Fibroblast of skin of left quadriceps (primary cell): Measurements from ENCODE around the gene ANAPC13.

ENCODE experiments used
- DNase-seq, 2 experiments: peaks; one replicate each; pipeline ENCODE4 v3.0.0-alpha.2; 2013; ENCODE audit warnings: low read depth in 2 of 2

The ANAPC13 gene

GRCh38 chr3:134449277-134449676, 36.5 kb downstream of the ANAPC13 start:
- DNase-seq = no peak

- DNase-seq = no peak
Measured at GRCh38 chr3:134448664-134449063, 37.1 kb downstream of the ANAPC13 start.

- DNase-seq = no peak
Measured at GRCh38 chr3:134447351-134447750, 38.4 kb downstream of the ANAPC13 start.

- DNase-seq = no peak
Measured at GRCh38 chr3:134446800-134447199, 39.0 kb downstream of the ANAPC13 start.

- DNase-seq = no peak
Measured at GRCh38 chr3:134445636-134446035, 40.1 kb downstream of the ANAPC13 start.

- DNase-seq = no peak
Measured at GRCh38 chr3:134445095-134445494, 40.7 kb downstream of the ANAPC13 start.

GRCh38 chr3:134441821-134442220, 44.0 kb downstream of the ANAPC13 start:
- no peak for DNase-seq

- DNase-seq = no peak
Measured at GRCh38 chr3:134441321-134441720, 44.5 kb downstream of the ANAPC13 start.

GRCh38 chr3:134437211-134437752, 48.5 kb downstream of the ANAPC13 start:
- DNase-seq = no peak

GRCh38 chr3:134432236-134432635, 53.5 kb downstream of the ANAPC13 start:
- DNase-seq = no peak

GRCh38 chr3:134430950-134431445, 54.8 kb downstream of the ANAPC13 start:
- DNase-seq = no peak

GRCh38 chr3:134430174-134430573, 55.6 kb downstream of the ANAPC13 start:
- no peak for DNase-seq

GRCh38 chr3:134428401-134428800, 57.4 kb downstream of the ANAPC13 start:
- no peak for DNase-seq
